A549 (cell line): Measurements from ENCODE around the gene MECR.

Source experiments
- KDM1A ChIP-seq: fragments of 200-600 bp; sonication (generic); IDR thresholded peaks from 2 replicates; pipeline ENCODE4 v1.6.1; 2016; ENCODE audit warnings: low read depth, mild to moderate bottlenecking
- RNF2 ChIP-seq: fragments of 200-600 bp; sonication (generic); IDR thresholded peaks from 2 replicates; pipeline ENCODE4 v1.6.1; 2016; ENCODE audit warnings: low read depth, mild to moderate bottlenecking, antibody characterized with exemption, moderate library complexity, borderline replicate concordance
- TP53 ChIP-seq: fragments of 250-450 bp; sonication (Bioruptor Pico); IDR thresholded peaks from 2 replicates; pipeline ENCODE4 v1.5.0; 2021; ENCODE audit warnings: mild to moderate bottlenecking, moderate library complexity
- ZNF302 ChIP-seq: fragments of 250-450 bp; sonication (Bioruptor Pico); IDR thresholded peaks from 2 replicates; pipeline ENCODE4 v1.9.0; 2021; ENCODE audit warnings: inconsistent platforms, mild to moderate bottlenecking, moderate library complexity
- TF ChIP-seq, protein P1 (sequence below): IDR thresholded peaks from 2 replicates; pipeline ENCODE4 v1.6.1; 2012; ENCODE audit warnings: low read depth, borderline replicate concordance
- TF ChIP-seq, protein P2 (sequence below): fragments of 450-650 bp; IDR thresholded peaks from 2 replicates; pipeline ENCODE4 v1.6.1; 2014; ENCODE audit warnings: antibody characterized with exemption

DNA sequence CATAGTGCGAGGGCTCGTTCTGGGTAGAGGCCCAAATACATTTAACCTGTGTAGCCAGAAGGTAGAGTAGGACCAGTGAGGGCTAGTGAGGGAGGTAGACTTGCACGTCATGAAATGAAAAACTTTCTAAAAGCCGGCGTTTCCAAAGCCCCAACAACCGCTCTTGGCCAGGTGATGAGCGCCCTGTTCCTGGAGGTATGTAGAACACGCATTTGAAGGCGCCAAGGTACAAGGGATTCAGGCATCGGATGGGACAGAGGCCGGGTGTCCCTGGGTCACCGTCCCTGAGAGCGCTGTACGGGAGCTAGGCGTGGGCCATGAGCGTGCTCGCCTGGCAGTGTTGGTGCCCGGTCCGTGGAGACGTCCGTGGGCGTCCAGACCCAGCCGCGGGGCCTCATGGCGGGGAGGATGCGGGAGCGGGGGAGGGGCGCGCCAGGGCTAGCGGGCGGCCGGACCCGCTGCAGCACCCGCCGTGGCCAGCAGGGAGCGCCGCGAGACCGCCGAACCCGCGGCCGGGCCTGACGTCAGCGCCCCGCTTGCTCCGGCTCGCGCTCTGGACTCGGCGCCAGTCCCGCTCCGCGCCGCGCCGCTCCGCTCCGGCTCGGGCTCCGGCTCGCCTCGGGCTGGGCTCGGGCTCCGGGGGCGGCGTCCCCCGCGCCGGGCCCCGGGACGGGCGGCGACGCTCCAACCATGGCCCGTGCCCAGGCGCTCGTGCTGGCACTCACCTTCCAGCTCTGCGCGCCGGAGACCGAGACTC is 5.4 kb upstream of the MECR start, which contains the start of gene PTPRU:
- no peak for TF ChIP-seq ZNF302 (CRISPR knock-in tag)
- no peak for TF ChIP-seq RNF2
- TF ChIP-seq, protein P1, sequence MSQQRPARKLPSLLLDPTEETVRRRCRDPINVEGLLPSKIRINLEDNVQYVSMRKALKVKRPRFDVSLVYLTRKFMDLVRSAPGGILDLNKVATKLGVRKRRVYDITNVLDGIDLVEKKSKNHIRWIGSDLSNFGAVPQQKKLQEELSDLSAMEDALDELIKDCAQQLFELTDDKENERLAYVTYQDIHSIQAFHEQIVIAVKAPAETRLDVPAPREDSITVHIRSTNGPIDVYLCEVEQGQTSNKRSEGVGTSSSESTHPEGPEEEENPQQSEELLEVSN: no peak
- TF ChIP-seq TP53 (CRISPR knock-in tag): no peak
- TF ChIP-seq, protein P2, sequence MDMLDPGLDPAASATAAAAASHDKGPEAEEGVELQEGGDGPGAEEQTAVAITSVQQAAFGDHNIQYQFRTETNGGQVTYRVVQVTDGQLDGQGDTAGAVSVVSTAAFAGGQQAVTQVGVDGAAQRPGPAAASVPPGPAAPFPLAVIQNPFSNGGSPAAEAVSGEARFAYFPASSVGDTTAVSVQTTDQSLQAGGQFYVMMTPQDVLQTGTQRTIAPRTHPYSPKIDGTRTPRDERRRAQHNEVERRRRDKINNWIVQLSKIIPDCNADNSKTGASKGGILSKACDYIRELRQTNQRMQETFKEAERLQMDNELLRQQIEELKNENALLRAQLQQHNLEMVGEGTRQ: no peak
- TF ChIP-seq KDM1A: no peak
